ENCODE data around the gene CISD2.
"Not testable (repeated sequence)": the region's sequence is repeated elsewhere in the genome, so short reads cannot be mapped to it uniquely, and the experiment has no call there.

CISD2 gene

DNA sequence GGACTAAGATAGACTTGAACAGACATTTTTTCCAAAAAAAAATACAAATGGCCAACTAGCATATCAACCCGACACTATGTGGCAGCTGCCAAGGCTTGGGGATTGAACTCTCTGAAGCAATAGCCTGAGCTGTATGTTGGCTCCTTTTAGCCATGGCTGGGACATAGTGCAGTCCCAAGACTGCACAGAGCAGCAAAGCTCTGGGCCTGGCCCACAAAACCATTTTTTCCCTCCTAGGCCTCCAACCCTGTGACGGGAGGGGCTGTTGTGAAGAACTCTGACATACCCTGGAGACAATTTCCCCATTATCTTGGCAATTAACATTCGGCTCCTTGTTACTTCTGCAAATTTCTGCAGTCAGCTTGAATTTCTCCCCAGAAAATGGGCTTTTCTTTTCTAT, 50.1 kb downstream of the CISD2 start:
- DNase-seq (ENCODE audit: low spot score) = no peak

GRCh38 chr4:102919697-102920096, 50.9 kb downstream of the CISD2 start:
- DNase-seq (ENCODE audit: low spot score) = not testable (repeated sequence)

GRCh38 chr4:102935716-102936115, 66.9 kb downstream of the CISD2 start:
- no peak for DNase-seq (ENCODE audit: low spot score)

DNA sequence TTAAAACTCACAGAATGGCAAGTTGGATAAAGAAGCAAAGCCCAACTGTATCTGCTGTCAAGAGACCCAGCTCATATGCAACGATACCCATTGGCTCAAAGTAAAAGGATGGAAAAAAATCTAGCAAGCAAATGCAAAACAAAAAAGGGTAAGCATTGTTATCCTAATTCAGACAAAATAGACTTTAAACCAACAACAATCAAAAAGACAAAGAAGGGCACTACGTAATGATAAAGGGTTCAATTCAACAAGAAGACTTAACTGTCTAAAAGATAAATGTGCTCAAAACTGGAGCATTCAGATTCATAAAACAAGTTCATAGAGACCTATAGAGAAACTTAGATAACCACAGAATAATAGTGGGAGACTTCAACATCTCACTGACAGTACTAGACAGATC, 69.3 kb downstream of the CISD2 start:
- not testable (repeated sequence) for DNase-seq (ENCODE audit: low spot score)

Small RNA genes within 50 kb of the gene (small RNA-seq; reads per million reads assigned to genes)
- 0 reads per million in 2 experiments for gene RNU7-151P

Data from SK-N-DZ (cell line).